ENCODE measurements around the gene MEIOSIN.
A peak's percentile ranks its signal among the peaks of the same experiment; 100 is the strongest.
"Not testable (repeated sequence)": the region's sequence is repeated elsewhere in the genome, so short reads cannot be mapped to it uniquely, and the experiment has no call there.

MEIOSIN gene

DNA sequence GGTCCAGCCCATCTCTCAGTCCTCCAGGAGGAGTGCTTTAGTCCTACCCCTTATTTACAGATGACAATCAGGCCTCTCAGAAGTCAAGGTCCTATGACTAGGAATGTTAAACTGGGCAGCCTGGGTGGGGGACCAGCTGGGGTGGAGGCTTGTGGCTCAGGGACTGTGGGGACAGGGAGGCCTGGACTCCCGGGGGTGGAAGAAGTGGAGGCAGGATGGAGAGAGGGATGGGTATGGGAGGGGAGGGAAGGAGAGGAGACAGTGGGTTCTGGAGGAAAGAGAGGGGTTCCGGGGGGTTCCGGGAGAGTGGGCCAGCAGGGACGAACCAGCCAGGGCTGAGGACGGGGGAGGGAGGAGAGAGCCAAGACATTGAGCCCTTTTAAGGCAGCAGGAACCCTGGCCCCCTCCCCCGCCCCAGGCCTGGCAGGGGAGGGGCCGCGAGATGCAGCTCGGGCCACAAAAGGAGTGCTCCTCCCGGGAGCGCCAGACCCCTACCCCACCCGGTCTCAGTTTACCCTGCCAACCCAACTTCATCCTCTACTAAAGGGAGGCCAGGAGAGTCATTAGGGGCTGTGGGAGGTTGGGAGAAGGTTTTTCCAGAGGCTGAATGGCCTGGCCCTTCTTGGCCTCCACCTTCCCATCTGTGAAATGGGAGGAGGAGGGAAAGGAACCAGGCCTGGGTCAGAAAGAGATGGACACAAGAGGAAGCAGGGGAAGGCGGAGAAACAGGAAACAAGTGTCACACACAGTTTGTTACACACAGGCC is 47.4 kb downstream of the MEIOSIN start:
- no peak for DNase-seq (ENCODE audit: low spot score)

DNA sequence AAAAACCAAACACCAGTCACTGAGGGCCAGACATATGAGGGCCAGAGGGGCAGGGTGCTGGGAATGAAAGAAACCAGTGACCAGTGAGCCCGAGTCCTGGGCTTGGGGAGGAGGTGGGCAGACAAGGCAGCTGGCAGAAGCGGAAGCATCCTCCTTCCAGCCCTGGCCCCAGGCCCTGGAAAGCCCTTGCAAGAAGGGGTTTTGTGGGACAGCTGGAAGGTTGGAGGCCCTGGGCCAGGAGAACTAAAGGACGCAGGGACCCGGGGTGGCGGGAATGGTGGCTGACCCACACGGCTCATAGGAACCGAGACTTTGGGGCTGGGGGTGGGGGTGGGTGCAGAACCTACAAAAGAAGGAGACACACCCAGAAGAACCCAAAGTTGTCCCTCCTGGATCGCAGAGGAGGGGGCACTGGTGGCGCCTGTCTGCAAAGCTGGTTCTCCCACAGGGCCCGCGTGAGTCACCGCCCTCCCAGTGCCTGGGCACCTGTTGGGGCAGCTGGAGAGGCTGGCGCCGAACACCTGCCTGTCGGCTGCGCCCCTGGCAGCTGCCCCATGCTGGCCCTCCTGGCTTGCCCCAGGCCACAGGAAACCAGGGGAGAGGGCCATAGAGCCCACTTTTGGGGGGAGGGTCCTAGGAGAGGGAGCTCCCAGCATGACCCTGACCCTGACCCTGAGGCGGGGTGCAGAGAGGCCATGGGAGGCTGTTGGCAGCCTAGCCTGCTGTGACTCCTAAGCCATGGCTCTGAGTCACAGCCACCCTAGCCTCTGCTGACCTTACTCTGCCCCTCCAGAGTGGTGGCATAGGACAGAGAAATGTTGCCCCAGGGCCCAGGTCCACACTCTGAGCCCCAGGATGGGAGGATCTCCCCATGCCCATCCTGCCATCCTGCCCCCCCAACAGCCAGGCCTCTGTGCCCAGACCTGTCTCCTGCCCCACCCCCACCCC is 48.2 kb downstream of the MEIOSIN start:
- no peak for DNase-seq (ENCODE audit: low spot score)

- DNase-seq (ENCODE audit: low spot score) = no peak
Measured at GRCh38 chr19:45782162-45782691, 49.0 kb downstream of the MEIOSIN start, which contains the start of gene DMPK. TSS of gene DMPK (minus strand) at chr19:45782490. CDS start at chr19:45782352, 138 bp downstream.

- no peak for DNase-seq (ENCODE audit: low spot score)
Measured at GRCh38 chr19:45782820-45783785, 49.9 kb downstream of the MEIOSIN start.

DNA sequence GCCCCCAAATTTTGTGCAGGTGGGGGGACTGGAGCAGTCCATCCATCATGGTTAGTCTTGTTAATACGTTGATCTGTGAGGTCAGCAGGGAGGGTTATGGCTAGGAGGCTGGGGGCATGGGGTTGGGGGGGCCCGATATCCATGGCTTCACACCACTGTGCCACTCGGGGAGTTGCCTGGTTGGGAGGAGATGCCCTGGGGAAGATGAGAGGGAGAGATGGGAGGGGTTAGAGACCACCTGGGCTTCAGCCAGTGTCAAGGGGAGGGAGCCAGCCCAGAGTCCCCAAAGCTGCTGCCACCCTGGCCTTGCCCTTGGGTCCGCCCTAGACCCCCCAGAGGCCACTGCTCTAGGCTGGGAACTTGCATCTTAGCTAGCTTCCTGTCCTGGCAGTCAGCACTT is 50.9 kb downstream of the MEIOSIN start:
- no peak for DNase-seq (ENCODE audit: low spot score)

GRCh38 chr19:45785097-45785496 is 51.9 kb downstream of the MEIOSIN start:
- DNase-seq (ENCODE audit: low spot score) = no peak

DNA sequence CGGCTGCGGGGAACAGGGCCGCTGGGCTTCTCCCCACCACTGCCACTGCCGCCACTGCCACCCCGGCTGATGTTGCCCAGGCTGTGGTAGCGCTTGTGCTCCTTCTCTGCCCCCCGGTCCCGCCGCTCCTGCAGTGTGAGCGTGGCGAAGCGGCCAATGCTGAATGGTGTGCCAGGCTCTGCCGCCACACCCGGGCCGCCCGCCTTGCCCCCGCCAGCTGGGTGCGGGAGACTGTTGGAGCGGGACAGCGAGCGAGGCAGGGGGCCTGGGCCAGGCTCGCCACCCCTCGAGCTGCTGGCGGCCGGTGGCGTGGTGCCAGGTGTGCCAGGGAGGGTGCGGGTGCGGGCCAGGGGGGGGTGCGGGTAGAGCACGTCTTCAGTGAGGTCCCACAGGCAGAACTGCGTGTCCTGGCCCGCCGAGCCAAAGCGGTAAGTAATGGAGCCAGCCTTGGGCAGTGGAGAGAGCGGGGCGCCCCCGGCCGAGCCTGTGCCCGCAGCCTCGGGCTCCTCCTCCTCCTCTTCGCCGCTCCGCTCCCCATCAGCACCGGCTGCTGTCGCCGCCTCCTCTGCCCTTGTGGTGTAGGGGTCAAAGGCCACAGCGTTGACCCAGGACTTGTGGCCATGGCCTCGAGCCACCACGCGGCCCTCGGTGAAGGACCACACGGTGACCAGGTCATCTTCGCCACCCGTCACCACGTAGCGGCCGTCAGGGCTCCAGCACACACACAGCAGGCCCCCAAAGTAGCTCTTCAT is 52.7 kb downstream of the MEIOSIN start:
- no peak for DNase-seq (ENCODE audit: low spot score)

DNA sequence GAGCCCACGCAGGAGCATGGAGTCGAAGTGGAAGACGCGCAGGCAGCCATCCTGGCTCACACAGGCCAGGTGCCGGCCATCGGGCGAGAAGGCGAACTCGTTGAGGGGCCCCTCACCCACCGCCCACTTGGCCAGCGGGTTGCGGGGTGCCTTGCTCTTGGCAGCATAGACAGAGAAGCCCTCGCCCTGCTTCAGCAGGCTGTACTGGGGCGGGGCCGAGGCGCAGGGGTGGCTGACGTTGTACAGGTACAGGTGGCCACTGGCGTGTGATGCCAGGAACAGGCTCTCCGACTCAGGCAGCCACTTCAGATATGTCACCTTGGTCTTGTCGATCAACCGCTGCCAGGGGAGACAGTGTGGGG is 53.3 kb downstream of the MEIOSIN start:
- DNase-seq (ENCODE audit: low spot score) = no peak

DNA sequence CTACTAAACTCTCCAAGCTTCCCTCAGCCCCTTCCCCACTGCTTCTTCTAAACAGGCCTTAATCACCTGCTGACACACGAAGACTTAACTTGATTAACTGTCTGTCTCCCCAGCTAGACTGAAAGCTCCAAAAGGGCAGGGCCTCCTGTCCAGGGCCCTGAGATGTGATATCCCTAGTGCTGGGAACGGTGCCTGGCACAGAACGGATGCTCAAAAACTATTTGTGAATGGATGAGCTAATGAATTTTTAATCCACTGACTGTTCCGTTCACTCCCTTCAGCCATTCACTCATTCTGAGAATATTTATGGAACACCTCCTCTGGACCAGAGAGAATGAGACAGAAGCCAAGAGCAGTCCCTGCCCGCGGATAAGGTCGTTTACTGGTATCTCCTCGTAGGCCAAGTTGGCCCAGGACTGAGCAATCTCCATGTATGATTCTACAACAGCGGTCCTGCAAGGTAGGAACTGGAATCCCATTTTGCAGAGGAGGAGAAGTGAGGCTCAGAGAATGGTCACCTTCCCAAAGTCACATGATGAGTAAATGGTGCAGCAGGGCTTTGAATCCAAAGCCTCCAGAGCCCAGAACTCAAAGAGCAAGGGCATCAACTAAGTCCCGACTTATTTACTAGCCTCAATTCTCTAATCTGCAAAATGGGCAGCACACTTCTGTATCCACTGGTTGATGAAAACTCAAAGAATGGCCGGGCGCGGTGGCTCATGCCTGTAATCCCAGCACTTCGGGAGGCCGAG is 56.0 kb downstream of the MEIOSIN start:
- DNase-seq (ENCODE audit: low spot score) = no peak

- DNase-seq (ENCODE audit: low spot score) = peak; percentile 60
Measured at GRCh38 chr19:45790942-45791341, 57.7 kb downstream of the MEIOSIN start.

DNA sequence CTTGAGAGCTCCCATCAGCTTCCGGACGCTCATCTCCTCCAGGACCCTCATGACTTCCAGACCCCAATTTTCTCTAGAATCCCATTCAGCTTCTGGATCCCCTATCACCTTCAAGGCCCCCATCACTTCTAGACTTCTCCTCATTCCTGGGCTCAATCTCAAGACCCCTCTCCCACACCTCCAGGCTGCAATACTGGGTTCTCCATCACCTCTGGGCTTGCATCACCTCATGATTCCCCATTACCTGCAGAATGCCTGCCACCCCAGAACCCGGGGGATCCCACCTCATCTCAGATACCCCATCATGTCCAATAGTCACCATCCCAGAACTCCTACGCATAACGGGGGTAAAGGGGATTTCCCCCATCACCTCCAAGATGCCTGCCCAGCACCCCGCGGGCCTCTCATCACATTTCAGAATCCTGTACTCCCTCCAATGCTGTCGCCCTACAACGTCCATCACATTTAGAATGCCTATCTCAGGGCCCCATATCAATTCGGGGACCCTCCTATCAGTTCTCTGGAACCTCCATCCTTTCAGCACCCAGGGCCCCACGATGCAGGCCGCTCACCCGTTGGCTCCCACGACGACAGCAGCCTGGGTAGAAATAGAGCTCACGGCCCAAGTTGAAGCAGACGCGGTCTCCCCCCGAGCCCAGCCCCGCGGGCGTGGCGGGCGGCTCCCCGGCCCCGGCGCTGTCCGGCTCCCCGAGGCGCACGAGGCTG is 58.7 kb downstream of the MEIOSIN start:
- DNase-seq (ENCODE audit: low spot score) = no peak

GRCh38 chr19:45792470-45793177 is 59.4 kb downstream of the MEIOSIN start, which contains the start of gene DMWD:
TSS of gene DMWD (minus strand) at chr19:45792845. CDS start at chr19:45792756, 89 bp downstream.
- peak; percentile 100 for DNase-seq (ENCODE audit: low spot score)

DNA sequence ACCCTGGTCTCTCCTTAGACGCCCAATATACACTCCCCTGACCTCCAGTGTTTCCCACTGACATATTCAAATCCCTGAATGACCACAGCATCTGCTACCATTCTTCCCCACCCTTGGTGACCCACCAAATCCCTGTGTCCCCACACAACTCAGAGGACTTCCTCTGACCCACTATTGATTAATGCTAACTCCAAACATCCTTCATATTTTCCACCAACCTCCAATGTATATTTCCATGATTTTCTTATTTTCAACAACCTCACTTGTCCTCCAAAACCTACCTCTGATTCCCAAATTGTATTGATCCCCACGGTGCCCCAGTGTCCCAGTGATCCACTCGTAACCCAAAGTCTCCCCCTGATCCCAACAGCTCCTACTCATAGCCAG is 59.9 kb downstream of the MEIOSIN start:
- DNase-seq (ENCODE audit: low spot score) = no peak

DNA sequence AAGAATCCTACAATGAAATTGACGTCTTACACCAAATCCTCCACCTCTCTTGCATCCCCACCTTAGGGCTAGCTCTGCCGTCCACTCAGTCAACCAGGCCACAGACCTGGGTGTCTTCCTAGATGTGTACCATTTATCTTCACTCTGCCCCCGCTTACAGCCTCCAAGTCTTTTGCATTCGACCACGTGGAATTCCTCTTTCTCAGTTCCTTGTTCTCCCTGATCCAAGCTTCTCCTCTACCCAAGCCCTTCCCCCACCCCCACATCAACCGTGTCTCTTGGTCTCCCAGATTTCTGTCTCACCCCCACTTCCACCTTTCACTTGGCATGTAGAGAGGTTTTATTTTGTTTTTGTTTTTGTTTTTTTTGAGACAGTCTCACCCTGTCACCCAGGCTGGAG is 60.6 kb downstream of the MEIOSIN start:
- no peak for DNase-seq (ENCODE audit: low spot score)

DNA sequence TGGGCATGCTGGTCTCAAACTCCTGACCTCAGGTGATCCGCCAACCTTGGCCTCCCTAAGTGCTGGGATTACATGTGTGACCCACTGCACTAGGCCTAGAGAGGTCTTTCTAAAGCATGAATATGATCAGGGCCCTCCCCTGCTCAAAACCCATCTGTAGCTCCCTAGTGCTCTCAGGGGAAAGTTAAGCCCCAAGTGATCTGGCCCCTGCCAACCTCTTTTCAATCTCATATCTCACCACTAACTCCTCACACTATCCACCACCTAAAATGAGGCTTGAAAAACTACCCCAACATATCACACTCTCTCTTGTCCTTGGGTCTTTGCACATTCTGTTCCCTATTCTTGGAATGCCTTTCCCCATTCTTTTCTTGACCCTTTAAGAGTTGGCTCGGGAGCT is 61.4 kb downstream of the MEIOSIN start:
- no peak for DNase-seq (ENCODE audit: low spot score)

GRCh38 chr19:45798995-45799517 is 65.8 kb downstream of the MEIOSIN start:
- DNase-seq (ENCODE audit: low spot score) = peak; percentile 50

DNA sequence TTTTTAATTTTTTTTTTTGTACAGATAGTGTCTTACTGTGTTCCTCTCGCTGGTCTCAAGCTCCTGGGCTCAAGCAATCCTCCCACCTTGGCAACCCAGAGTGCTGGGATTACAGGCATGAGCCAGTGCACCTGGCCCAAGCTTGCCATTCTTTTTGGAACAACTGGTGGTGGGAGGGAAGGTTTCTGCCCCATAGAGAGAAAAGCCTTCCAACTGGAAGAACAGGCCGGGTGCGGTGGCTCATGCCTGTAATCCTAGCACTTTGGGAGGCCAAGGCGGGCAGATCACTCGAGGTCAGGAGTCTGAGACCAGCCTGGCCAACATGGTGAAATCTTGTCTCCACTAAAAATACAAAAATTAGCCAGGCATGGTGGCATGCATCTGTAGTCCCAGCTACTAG is 66.3 kb downstream of the MEIOSIN start:
- DNase-seq (ENCODE audit: low spot score) = not testable (repeated sequence)

DNA sequence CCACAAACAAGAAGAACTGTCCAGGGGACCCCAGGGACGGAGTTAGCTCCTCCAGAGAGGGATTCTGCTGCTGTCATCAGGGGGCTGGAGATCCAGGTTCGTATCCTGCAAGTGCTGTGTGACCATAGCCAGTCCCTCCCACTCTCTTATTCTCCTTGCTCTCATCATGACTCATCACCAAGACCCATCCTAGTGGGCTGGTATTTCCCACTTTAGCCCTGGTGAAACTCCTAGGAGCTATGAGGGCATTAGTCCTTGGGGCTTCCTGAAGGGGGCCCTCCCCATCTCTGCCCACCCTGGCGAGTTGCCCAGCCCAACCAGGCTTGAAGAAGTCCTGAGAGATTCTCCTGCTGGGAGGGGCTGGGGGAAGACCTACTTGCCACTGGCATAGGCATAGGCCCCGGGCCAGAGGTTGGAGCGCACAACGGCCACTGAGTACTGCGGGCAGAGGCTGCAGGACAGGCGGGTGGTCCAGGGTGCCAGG is 66.9 kb downstream of the MEIOSIN start:
- DNase-seq (ENCODE audit: low spot score) = no peak

Data from activated CD4-positive, alpha-beta T cell treated with anti-CD3 and anti-CD28 coated beads, Interleukin-2, Interleukin-4, amounts not matched to agents 100 ng/mL and 50 ng/mL, durations not matched to agents 16 hours and 8 hours (primary cell).